HG02588 (cell line): ENCODE measurements around the gene CD86.
"Not testable (repeated sequence)": the region's sequence is repeated elsewhere in the genome, so short reads cannot be mapped to it uniquely, and the experiment has no call there.

Experiments
- ATAC-seq: cut with Tn5 transposase; IDR thresholded peaks from one replicate; pipeline ENCODE4 v1.9.1; 2021; ENCODE audit warnings: mild to moderate bottlenecking, moderate library complexity; ENCODE audit not compliant: unreplicated experiment

CD86 gene

DNA sequence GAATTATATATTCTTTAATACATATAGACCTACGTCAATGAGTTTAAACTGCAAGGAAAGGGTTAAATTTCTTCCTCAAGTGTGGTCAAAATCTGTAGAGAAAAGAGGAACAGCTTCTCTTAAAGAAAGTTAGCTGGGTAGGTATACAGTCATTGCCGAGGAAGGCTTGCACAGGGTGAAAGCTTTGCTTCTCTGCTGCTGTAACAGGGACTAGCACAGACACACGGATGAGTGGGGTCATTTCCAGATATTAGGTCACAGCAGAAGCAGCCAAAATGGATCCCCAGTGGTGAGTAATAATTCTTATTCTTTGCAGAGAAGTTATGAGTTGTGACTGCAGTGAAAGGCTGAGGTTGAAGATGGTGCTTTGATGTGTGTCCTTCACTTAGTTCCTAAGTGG is at the start of gene CD86:
Gene CD86, plus strand, starts transcription at position 148 of the 400 bp plus-strand sequence. Its CDS starts 128 bp downstream, at position 276.
- peak; percentile 85 for ATAC-seq

DNA sequence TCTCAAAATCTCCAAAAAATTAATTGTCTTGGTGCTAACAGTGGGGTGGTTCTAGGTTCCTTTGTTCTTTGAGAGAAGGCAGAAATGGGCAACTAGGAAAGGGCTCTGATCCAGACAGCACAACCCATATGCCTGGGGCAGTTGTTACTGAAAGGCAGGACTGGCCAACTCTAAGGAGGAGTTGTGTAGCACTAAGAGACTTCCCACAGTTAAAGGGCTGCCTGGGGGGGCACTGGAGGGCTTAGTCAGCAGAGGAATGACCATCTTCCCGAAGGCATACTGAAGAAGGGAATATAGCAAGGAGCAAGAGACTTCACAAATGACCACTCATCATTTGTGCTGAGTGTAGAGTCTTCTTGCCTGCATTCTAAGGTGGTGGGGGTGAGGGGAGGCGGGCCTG is 48.9 kb upstream of the CD86 start:
- ATAC-seq, result no peak

- ATAC-seq, result no peak
These were observed 47.0 kb upstream of the CD86 start for GRCh38 chr3:122008166-122008565.

- ATAC-seq, result no peak
These were observed 44.7 kb upstream of the CD86 start for GRCh38 chr3:122010506-122010905.

- no peak for ATAC-seq
These were observed 43.8 kb upstream of the CD86 start for GRCh38 chr3:122011396-122011795.

DNA sequence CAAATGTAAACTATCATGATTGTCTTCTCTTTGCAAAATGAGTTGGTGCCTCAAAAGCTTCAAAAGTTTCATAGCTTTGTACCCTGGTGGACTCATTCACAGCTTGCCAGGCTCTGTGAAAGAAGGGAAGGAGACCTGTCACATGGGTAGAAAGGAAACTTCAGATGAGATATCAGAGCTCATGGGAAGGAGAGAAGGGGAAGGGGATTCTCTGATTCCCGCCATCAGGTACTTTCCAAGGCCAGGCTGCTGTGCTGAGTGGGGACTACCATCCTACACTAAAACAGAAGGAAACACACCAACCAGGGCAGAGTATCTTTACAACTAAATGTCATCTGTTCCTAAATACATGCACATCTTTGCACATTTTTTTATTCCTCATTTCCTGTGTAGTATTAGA is 42.3 kb upstream of the CD86 start:
- ATAC-seq, result no peak

DNA sequence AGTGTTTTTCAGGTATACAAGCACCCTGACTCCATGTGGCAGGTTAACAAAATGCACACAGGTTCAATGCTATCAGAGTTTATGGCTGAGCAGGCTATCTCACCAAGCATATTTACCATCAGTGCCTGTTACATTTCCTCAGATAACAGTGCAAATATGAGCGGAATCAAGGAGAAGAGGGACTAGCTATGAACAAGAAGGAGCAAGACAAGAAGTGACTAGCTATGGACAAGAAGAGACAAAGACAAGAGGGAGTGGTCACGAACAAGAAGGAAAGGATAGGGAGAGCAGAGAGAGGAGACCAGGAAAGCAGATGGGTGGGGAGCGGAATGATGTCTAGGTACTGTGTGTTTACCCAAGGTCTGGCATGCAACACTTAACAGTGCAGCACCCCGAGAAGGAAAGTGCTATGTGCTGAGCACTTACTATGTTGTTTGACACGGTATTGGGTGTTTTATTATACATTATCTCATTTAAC is 41.7 kb upstream of the CD86 start:
- ATAC-seq, result no peak

DNA sequence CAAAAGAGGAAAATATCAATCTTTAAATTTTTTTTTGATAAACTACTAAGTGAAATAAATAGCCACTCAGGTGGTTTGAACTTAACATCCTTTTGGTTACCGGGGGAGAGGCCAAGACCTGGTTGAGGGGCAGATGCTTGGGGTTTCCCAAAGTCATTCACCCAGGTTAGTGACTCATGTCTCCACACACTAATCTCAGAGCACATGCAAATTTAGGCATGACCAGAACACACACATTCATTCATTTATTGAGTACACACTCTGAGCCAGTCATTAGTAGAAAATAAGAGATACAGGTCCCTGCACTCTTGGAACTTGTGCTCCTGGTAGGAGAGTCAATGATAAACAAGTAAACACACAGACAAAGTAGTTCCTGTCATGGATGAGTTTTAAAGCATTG is 40.4 kb upstream of the CD86 start:
- peak; percentile 76 for ATAC-seq

DNA sequence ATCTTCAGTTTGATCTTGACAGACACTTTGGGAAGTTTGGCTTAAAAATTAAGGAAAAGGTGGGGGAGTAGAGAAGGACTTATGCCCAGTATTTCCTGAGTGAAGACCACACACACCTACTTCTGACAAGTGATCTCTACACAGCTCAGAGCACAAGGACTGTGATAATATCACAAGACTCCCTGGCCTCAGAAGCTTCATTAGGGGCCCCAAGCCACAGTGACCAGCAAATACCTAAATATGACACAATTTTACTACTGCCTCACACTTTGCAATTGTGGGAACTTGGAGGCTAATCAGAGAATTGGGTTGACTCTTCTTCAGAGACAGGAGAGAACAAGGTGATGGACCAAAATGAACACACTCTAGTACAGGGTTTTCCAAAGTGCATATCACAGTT is 35.7 kb upstream of the CD86 start:
- no peak for ATAC-seq

- no peak for ATAC-seq
These were observed 34.1 kb upstream of the CD86 start for GRCh38 chr3:122021037-122021436.

DNA sequence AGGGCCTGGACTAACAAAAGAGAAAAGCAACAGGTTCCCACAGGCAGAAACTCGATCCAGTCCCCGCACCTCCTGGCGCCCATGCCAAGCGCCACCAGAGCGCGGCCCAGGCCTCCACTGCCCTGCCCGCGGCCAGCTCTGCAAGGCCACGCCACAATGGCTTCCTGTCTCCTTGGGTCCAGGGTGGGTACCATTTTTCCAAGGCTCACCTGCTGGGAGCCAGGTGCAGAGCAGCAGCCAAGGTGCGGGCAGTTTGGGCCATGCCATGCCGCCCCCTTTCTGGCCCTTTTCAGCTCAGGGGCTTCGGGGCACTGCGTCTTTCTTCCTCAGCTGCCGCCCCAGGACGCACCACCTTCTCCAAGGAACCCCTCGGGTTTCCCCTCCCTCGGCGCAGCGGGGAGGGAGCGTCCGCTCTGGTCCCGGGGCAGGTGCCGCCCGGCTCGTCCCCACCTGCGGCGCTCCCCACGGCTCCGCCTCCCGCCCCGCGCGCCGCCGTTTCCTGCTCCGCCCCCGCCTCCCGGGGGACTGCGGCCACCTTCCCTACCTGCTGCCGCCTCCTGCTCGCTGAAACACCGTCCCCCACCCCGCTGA is 33.3 kb upstream of the CD86 start, which contains the start of gene ILDR1:
Gene ILDR1, minus strand, starts transcription at position 437 of the 591 bp plus-strand sequence. Its CDS starts 170 bp downstream, at position 267.
- ATAC-seq, result peak; percentile 38

DNA sequence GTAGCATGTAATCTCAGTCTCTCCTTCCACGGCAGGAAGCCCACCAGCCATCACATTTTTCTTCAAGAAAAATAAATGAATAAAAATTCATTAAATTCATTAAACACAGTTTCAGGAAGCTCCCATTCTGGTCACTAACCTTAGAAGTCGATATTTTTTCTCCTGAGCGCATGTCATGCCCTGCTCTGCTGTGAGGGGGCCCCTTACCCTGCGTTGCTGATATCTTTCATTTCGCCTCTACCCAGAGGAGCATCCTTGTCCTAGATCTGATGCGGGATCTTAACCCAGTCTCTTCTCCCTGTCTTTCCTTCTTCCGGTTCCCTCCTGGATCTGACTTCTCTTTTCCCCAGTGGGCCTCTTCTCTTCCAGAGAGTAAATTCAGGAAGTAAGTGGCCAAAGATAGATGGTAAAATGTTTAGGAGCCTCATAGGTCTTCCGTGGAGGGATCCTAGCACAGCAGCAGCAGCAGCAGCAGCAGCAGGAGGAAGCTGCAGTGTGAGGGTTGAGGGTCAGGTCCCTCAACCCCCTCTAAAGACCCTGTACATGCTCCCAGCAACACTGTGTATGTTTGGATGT is 31.7 kb upstream of the CD86 start:
- no peak for ATAC-seq

- no peak for ATAC-seq
These were observed 30.4 kb upstream of the CD86 start for GRCh38 chr3:122024800-122025199.

DNA sequence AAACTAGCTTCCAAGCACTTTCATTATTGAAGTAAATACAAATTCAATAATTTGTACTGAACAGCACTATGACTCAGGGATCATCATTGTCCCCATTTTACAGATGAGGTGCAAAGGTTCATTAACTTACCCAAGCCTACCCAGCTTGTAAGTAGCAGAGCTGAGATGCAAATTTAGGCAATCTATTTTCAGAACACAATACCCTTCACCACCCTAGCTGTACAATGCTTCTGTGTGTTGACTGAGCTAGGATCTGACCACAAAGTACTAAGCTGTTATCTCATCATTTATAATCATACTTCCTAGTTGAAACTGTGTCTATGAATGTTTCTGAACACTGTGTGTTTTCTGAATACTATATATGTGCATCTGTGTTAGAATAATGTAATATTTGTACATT is 29.9 kb upstream of the CD86 start:
- peak; percentile 71 for ATAC-seq

- peak; percentile 49 for ATAC-seq
These were observed 24.6 kb upstream of the CD86 start for GRCh38 chr3:122030381-122031122.

DNA sequence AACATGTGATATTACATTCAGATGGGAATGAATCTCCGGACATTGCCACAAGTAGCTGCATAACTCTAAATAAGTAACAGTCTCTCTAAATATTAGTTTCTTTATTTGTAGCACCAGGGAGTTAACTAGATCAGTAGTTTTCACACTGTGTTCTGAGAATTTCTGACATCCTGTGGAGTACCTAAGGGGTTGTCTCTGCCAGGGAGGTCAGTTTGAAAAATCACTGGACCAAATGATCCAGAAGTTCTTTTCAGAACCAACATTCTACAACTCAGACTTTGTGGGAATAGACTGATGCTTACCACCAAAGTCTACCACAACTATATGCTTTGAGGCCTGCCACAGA is 24.1 kb upstream of the CD86 start:
- peak; percentile 28 for ATAC-seq

GRCh38 chr3:122032531-122032930 is 22.6 kb upstream of the CD86 start:
- no peak for ATAC-seq

DNA sequence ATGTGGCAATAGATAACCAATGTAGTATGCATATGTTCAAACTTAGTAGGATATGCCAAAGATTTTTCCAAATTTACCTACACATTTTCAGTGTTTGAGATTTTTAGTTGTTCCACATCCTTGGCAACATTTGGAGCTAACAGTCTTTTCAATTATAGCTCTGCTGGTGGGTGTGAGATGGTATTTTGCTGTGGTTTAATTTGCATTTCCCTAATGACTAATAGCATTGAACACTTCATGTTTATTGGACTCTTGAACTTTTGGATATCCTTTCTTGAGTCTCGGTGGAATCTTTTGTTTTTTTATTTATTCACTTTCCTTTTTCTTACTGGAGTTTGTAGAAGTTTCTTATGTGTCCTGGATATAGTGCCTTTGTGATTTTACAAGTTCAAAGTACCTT is 22.1 kb upstream of the CD86 start:
- ATAC-seq, result no peak

DNA sequence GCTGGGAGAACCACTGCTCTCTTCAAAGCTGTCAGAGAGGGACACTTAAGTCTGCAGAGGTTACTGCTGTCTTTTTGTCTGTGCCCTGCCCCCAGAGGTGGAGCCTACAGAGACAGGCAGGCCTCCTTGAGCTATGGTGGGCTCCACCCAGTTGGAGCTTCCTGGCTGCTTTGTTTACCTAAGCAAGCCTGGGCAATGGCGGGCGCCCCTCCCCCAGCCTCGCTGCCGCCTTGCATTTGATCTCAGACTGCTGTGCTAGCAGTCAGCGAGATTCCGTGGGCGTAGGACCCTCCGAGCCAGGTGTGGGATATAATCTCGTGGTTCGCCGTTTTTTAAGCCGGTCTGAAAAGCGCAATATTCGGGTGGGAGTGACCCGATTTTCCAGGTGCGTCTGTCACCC is 7.9 kb upstream of the CD86 start:
- ATAC-seq, result not testable (repeated sequence)

DNA sequence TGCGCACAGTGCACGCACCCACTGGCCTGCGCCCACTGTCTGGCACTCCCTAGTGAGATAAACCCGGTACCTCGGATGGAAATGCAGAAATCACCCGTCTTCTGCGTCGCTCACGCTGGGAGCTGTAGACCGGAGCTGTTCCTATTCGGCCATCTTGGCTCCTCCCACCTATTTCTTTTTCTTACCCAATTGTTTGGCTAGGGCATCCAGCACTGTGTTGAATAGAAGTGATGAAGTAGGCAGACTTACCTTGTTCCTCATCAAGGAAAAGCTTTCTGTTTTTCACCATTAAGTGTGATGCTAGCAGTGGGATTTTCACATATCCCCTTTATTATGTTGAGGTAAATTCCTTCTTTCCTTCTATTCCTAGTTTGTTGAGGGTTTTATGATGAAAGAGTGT is 7.4 kb upstream of the CD86 start:
- ATAC-seq, result not testable (repeated sequence)

- no peak for ATAC-seq
These were observed 2.2 kb upstream of the CD86 start for GRCh38 chr3:122052968-122053367.

DNA sequence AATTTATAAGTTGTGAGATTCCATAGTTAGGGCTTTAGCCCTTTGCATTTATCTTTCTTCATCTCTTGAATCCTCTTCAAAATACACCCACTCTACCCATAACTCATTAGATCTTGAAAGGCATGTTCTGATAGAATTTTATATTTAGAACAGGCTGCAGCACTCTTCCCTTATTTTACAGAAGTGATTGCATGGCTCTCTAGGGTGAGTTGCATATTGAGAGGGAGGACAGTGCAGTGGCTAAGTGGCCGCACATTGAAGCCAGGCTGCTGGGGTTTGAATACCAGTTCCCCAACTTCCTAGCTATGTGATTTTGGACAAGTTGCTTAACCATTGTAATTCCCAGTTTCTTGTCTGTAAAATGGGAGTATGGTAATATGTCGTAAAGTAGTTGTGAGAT is 2.5 kb downstream of the CD86 start:
- no peak for ATAC-seq
